Embryonic facial prominence (tissue), 1 donor: ENCODE results near the gene CAMKK1.
"Not testable (repeated sequence)": the region's sequence is repeated elsewhere in the genome, so short reads cannot be mapped to it uniquely, and the experiment has no call there.

Experiments
- DNase-seq: peaks from one replicate; pipeline ENCODE4 v3.0.0-alpha.2; 2016; ENCODE audit errors: extremely low spot score

Gene CAMKK1

GRCh38 chr17:3846437-3847164 lies 46.3 kb downstream of the CAMKK1 start:
- no peak for DNase-seq

GRCh38 chr17:3845621-3846436 lies 47.0 kb downstream of the CAMKK1 start, which contains the start of gene NCBP3:
TSS of gene NCBP3 (minus strand) at chr17:3846246. CDS start at chr17:3846223, 23 bp downstream.
- DNase-seq = peak; percentile 84

- no peak for DNase-seq
Measured at GRCh38 chr17:3845291-3845620, 47.6 kb downstream of the CAMKK1 start.

- DNase-seq = not testable (repeated sequence)
Measured at GRCh38 chr17:3844556-3844955, 48.3 kb downstream of the CAMKK1 start.

- no peak for DNase-seq
Measured at GRCh38 chr17:3843935-3844516, 48.8 kb downstream of the CAMKK1 start.

- DNase-seq = no peak
Measured at GRCh38 chr17:3838206-3838605, 54.6 kb downstream of the CAMKK1 start.

- no peak for DNase-seq
Measured at GRCh38 chr17:3836551-3836950, 56.3 kb downstream of the CAMKK1 start.

GRCh38 chr17:3835410-3836229 lies 57.2 kb downstream of the CAMKK1 start:
- no peak for DNase-seq

- DNase-seq = no peak
Measured at GRCh38 chr17:3834811-3835210, 58.0 kb downstream of the CAMKK1 start.

GRCh38 chr17:3828852-3829232 lies 64.0 kb downstream of the CAMKK1 start:
- no peak for DNase-seq

- DNase-seq = no peak
Measured at GRCh38 chr17:3828151-3828851, 64.6 kb downstream of the CAMKK1 start.

GRCh38 chr17:3827124-3827773 lies 65.6 kb downstream of the CAMKK1 start:
- DNase-seq = no peak

- DNase-seq = no peak
Measured at GRCh38 chr17:3826191-3826590, 66.7 kb downstream of the CAMKK1 start.

GRCh38 chr17:3821101-3821500 lies 71.8 kb downstream of the CAMKK1 start:
- DNase-seq = no peak

- DNase-seq = no peak
Measured at GRCh38 chr17:3818786-3819185, 74.1 kb downstream of the CAMKK1 start.

- no peak for DNase-seq
Measured at GRCh38 chr17:3817851-3818605, 74.8 kb downstream of the CAMKK1 start.

GRCh38 chr17:3815925-3816324 lies 76.9 kb downstream of the CAMKK1 start:
- no peak for DNase-seq

- DNase-seq = no peak
Measured at GRCh38 chr17:3815122-3815521, 77.7 kb downstream of the CAMKK1 start.

GRCh38 chr17:3814361-3814760 lies 78.5 kb downstream of the CAMKK1 start:
- no peak for DNase-seq

GRCh38 chr17:3813171-3813570 lies 79.7 kb downstream of the CAMKK1 start:
- DNase-seq = no peak
